Nephron (organoid): ENCODE measurements around the gene KCNG3.

Experiments
- H3K27ac Mint-ChIP-seq, 3 experiments: 2 replicates each; pipeline ENCODE4 v1.8.0; 2020; ENCODE audit warnings: mixed read lengths in 3 of 3, mild to moderate bottlenecking in 2 of 3, moderate library complexity in 1 of 3
- H3K27me3 Mint-ChIP-seq: 2 replicates; pipeline ENCODE4 v1.8.0; 2021; ENCODE audit warnings: low read depth, mild to moderate bottlenecking, moderate library complexity, mixed read lengths
- H3K36me3 Mint-ChIP-seq: 2 replicates; pipeline ENCODE4 v1.8.0; 2020; ENCODE audit warnings: low read depth, mixed read lengths
- H3K4me1 Mint-ChIP-seq: 2 replicates; pipeline ENCODE4 v1.8.0; 2020; ENCODE audit warnings: mixed read lengths
- H3K4me3 Mint-ChIP-seq, 3 experiments: 2 replicates each; pipeline ENCODE4 v1.8.0; 2020; ENCODE audit warnings: mild to moderate bottlenecking in 3 of 3, mixed read lengths in 3 of 3, moderate library complexity in 2 of 3
- H3K9me3 Mint-ChIP-seq: 2 replicates; pipeline ENCODE4 v1.8.0; 2020; ENCODE audit warnings: mixed read lengths
- TF ChIP-seq, protein P1 (sequence below), 3 experiments: fragments of 200-600 bp; sonication (generic); IDR thresholded peaks; one replicate each; pipeline ENCODE4 v1.5.0; 2021; ENCODE audit warnings: antibody characterized with exemption in 3 of 3; ENCODE audit not compliant: unreplicated experiment in 3 of 3

KCNG3 gene

GRCh38 chr2:42436370-42436769, 57.4 kb downstream of the KCNG3 start:
- Mint-ChIP-seq H3K36me3 (no peaks in the 10 kb centered on the region), H3K9me3 (no peaks in the 10 kb centered on the region), H3K27ac (no peak overlapping the region), H3K4me3 (no peak overlapping the region), H3K4me1 (no peaks in the 10 kb centered on the region), H3K27me3 (peaks cover 5% of the 10 kb centered on the region)
- TF ChIP-seq, protein P1, sequence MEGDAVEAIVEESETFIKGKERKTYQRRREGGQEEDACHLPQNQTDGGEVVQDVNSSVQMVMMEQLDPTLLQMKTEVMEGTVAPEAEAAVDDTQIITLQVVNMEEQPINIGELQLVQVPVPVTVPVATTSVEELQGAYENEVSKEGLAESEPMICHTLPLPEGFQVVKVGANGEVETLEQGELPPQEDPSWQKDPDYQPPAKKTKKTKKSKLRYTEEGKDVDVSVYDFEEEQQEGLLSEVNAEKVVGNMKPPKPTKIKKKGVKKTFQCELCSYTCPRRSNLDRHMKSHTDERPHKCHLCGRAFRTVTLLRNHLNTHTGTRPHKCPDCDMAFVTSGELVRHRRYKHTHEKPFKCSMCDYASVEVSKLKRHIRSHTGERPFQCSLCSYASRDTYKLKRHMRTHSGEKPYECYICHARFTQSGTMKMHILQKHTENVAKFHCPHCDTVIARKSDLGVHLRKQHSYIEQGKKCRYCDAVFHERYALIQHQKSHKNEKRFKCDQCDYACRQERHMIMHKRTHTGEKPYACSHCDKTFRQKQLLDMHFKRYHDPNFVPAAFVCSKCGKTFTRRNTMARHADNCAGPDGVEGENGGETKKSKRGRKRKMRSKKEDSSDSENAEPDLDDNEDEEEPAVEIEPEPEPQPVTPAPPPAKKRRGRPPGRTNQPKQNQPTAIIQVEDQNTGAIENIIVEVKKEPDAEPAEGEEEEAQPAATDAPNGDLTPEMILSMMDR (IDR thresholded peaks at IDR 0.05; ENCODE audit: unreplicated experiment in 3 of 3): no peak

- H3K36me3 Mint-ChIP-seq: no peaks in the 10 kb centered on the region
- H3K9me3 Mint-ChIP-seq: no peaks in the 10 kb centered on the region
- peaks cover 5% of the 10 kb centered on the region for H3K27me3 Mint-ChIP-seq
- TF ChIP-seq, protein P1 (IDR thresholded peaks at IDR 0.05; ENCODE audit: unreplicated experiment in 3 of 3): no peak
- no peak overlapping the region for H3K27ac Mint-ChIP-seq
- no peaks in the 10 kb centered on the region for H3K4me1 Mint-ChIP-seq
- H3K4me3 Mint-ChIP-seq: no peak overlapping the region
These were observed 58.2 kb downstream of the KCNG3 start for GRCh38 chr2:42435628-42436027.

- TF ChIP-seq, protein P1 (IDR thresholded peaks at IDR 0.05; ENCODE audit: unreplicated experiment in 3 of 3): no peak
- Mint-ChIP-seq H3K27me3 (peaks cover 7% of the 10 kb centered on the region), H3K36me3 (no peaks in the 10 kb centered on the region), H3K27ac (no peak overlapping the region), H3K4me3 (no peak overlapping the region), H3K9me3 (no peaks in the 10 kb centered on the region), H3K4me1 (no peaks in the 10 kb centered on the region)
These were observed 63.6 kb downstream of the KCNG3 start for GRCh38 chr2:42430188-42430587.

- Mint-ChIP-seq H3K4me1 (peaks cover 2% of the 10 kb centered on the region), H3K27me3 (peaks cover 3% of the 10 kb centered on the region), H3K36me3 (no peaks in the 10 kb centered on the region), H3K27ac (no peak overlapping the region), H3K9me3 (no peaks in the 10 kb centered on the region), H3K4me3 (no peak overlapping the region)
- TF ChIP-seq, protein P1 (IDR thresholded peaks at IDR 0.05; ENCODE audit: unreplicated experiment in 3 of 3): no peak
These were observed 64.4 kb downstream of the KCNG3 start for GRCh38 chr2:42429352-42429751.

DNA sequence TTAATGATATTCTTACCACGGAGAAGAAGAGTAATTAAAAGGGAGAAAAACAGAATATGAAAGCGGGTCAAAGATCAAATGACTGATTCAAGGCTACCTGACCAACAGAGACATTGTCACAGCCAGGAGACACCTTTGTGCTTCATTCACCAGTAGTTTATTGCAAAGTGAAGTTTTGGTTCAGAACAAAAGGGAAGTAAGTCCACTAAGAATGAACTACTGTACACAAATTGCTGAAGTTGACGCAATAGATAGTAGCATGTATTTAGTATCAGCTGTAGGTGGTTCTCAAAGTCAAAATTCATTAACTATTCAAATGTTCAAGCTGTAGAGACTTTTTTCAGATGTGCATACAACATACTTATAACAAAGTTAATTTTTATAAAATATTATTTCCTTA, 68.1 kb downstream of the KCNG3 start:
- Mint-ChIP-seq H3K27me3 (peaks cover 3% of the 10 kb centered on the region), H3K27ac (peak overlapping the region in 2 of 3 experiments; percentile 10 to 58)

DNA sequence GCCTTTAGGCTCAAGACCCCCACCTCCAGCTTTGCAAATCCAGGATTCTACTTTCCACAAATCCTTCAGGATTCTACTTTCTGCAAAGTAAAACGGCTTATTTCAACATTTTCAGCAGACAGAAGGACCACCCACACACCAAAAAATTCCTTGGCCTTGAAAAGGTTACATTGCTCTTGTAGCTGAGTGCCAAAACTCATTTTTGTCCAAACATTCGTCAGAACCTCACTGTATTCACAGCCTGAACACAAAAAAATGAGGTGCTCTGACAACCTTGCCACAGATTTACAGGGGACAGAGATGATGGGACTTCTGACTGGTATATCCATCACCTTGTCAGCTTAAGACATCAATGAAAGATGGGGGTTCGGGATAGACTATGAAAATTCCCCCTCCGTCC, 69.7 kb downstream of the KCNG3 start:
- TF ChIP-seq, protein P1 (IDR thresholded peaks at IDR 0.05; ENCODE audit: unreplicated experiment in 3 of 3): no peak
- no peaks in the 10 kb centered on the region for H3K9me3 Mint-ChIP-seq
- peak overlapping the region in 2 of 3 experiments; percentile 6 to 7 for H3K4me3 Mint-ChIP-seq
- H3K4me1 Mint-ChIP-seq: peaks cover 29% of the 10 kb centered on the region
- H3K27me3 Mint-ChIP-seq: peaks cover 3% of the 10 kb centered on the region
- H3K27ac Mint-ChIP-seq: peak overlapping the region; percentile 85 to 97 (median 96)
- H3K36me3 Mint-ChIP-seq: no peaks in the 10 kb centered on the region

More for the DNA sequence above, 68.1 kb downstream of the KCNG3 start:
- Mint-ChIP-seq H3K9me3 (no peaks in the 10 kb centered on the region), H3K4me3 (no peak overlapping the region), H3K4me1 (peaks cover 24% of the 10 kb centered on the region), H3K36me3 (no peaks in the 10 kb centered on the region)
- TF ChIP-seq, protein P1 (IDR thresholded peaks at IDR 0.05; ENCODE audit: unreplicated experiment in 3 of 3): no peak
